ENCODE data around the gene TTLL6. TPM values are rescaled to one million over a fixed set of nuclear protein-coding genes. Genes with fewer than 3 reads are reported as not detected.
A peak's percentile ranks its signal among the peaks of the same experiment; 100 is the strongest.

Gene TTLL6
- total and polyA plus RNA-seq, 2 donors (not counting 3 experiments of a cell fraction or from before 2014, with no cell fraction given): not detected

DNA sequence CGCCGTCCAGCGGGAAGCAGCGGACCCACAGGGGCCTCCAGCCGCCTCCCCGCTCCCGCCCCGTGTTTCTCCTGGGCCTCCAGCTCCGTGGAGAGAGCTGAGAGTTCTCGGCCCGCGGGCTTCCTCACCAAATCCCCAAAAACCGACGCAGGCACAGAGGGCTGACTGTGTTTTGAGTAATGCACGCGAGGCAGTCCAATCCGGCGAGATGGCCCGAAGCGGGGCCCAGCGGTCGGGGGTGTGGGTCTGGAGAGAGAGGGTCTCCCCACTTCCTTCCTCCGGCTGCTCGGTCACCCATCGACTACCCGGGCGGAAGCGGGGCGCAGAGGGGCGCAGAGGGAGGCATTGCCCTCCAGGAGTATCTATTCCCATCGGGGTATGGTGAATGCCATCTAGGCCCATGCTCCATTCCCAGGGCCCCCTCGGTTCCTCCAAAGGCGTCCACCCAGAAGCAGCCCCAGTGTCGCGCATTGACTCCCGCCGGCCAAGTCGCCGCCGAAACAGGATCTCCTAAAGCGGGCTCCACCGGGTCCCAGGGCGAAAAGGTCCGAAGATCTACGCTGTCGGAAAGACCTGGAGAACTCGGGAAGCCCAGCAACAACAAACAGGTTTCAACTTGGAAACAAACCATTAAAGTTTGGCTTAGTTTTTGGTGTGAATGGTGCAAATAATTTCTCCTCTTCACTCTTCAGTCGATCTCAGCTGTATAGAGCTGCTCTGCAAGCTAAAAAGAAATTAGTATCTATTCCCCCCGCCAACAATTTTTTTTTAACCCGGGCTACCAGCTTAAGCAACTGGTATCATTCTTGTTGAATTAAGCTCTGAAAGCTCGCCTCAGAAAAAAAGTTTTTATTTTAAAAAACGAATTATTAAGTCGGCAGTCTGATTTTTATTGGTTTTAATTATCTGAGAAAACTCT, 69.3 kb downstream of the TTLL6 start:
- H3K27ac ChIP-seq (ENCODE audit: insufficient read depth, low read depth, low read length): no peak overlapping the region
- no peaks in the 10 kb centered on the region for H4K20me1 ChIP-seq (replicated peaks; ENCODE audit: control insufficient read depth, extremely low read depth, insufficient read depth, low read length)
- no peak overlapping the region for H2AFZ ChIP-seq (ENCODE audit: low read depth, low read length)
- POLR2A ChIA-PET: no interaction called here
- no peak for DNase-seq (ENCODE audit: low read depth, low spot score)
- no peaks in the 10 kb centered on the region for H3K9me3 ChIP-seq (replicated peaks; ENCODE audit: control insufficient read depth, insufficient read depth, low read length)
- no peaks in the 10 kb centered on the region for H3K9me1 ChIP-seq (replicated peaks; ENCODE audit: control insufficient read depth, extremely low read depth, insufficient read depth, low read length)
- H3K4me2 ChIP-seq (ENCODE audit: insufficient read depth, low read length): no peak overlapping the region
- no peaks in the 10 kb centered on the region for H3K79me2 ChIP-seq (ENCODE audit: control insufficient read depth, insufficient read depth, low read length)
- intact Hi-C loops (cut with micrococcal nuclease) (no loop called here), dilution Hi-C loops (cut with MboI; ENCODE audit: extremely low pct_ligation_motif_present, low sequenced_read_pairs) (no loop called here)
- no TSS peak for BruUV-seq (replicated peaks)
- no peak overlapping the region for H3K9ac ChIP-seq (replicated peaks; ENCODE audit: extremely low read depth, insufficient read depth, low read length)
- FAIRE-seq: no peak
- H3K4me1 ChIP-seq (ENCODE audit: control insufficient read depth, extremely low read depth, insufficient read depth, low read length): peaks cover 3% of the 10 kb centered on the region
- no peaks in the 10 kb centered on the region for H3K36me3 ChIP-seq (ENCODE audit: control insufficient read depth in 2 of 2, extremely low read depth in 1 of 2, insufficient read depth in 2 of 2, low read length in 2 of 2)
- CTCF ChIA-PET: interaction anchor here (1.1 to 1.3 kb wide), 2 partner anchors 9 to 22 kb away, joined by 3 read pairs; no protein-coding TSS in a partner anchor
- no peak overlapping the region for H3K4me3 ChIP-seq (replicated peaks in 1 of 3; ENCODE audit: insufficient read depth in 1 of 3, low read depth in 1 of 3, low read length in 3 of 3)
- TF ChIP-seq GATA2 (IDR thresholded peaks at IDR 0.05; ENCODE audit: insufficient read depth, insufficient read length, low read depth, low read length): no peak
- peak; percentile 99 for TF ChIP-seq EZH2 (IDR thresholded peaks at IDR 0.05; ENCODE audit: borderline replicate concordance, low read depth, low read length, severe bottlenecking)
- TF ChIP-seq POLR2A (IDR thresholded peaks at IDR 0.05; ENCODE audit: low read depth, low read length): no peak
- H3K27me3 ChIP-seq (ENCODE audit: control insufficient read depth in 2 of 2, insufficient read depth in 2 of 2, low read length in 2 of 2): peaks cover 86 to 98% of the 10 kb centered on the region in 2 experiments

DNA sequence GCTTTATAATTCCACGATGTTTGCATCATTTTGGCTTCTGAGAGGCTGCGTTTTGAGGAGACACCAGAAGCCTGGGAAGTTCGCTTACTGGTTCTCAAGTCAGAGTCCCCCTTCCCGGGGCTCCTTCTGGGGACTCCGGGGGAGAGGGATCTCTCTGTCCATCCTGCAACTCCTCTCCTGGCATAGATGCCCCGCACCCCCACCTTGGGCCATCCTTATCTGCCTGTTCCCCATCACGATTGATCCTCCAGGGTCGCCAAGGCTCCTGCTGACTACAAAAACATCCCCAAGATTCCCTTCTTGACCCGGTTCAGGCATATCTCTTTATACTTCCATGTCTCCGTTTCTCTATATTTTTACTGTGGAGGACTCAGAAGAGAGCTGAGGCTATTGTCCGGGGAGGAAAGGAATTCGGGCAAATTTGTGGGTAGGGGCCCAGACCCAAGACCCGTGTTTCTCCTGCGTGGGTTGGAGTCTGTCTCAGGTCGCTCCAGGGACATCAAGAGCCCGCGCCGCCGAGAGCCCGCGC, 70.0 kb downstream of the TTLL6 start:
- no peak for FAIRE-seq
- no peaks in the 10 kb centered on the region for H4K20me1 ChIP-seq (replicated peaks; ENCODE audit: control insufficient read depth, extremely low read depth, insufficient read depth, low read length)
- BruUV-seq (replicated peaks): no TSS peak

More for the DNA sequence above, 70.0 kb downstream of the TTLL6 start:
- H3K4me3 ChIP-seq (replicated peaks in 1 of 3; ENCODE audit: insufficient read depth in 1 of 3, low read depth in 1 of 3, low read length in 3 of 3): no peak overlapping the region
- intact Hi-C loops (cut with micrococcal nuclease): no loop called here
- H3K27me3 ChIP-seq (ENCODE audit: control insufficient read depth in 2 of 2, insufficient read depth in 2 of 2, low read length in 2 of 2): peaks cover 86 to 99% of the 10 kb centered on the region in 2 experiments
- no peak overlapping the region for H3K9ac ChIP-seq (replicated peaks; ENCODE audit: extremely low read depth, insufficient read depth, low read length)
- no peak overlapping the region for H3K27ac ChIP-seq (ENCODE audit: insufficient read depth, low read depth, low read length)
- CTCF ChIA-PET: interaction anchor here (1.2 to 1.5 kb wide), 2 partner anchors 44 to 111 kb away, joined by 3 to 5 read pairs; no protein-coding TSS in a partner anchor
- no peak for DNase-seq (ENCODE audit: low read depth, low spot score)
- POLR2A ChIA-PET: no interaction called here
- no peaks in the 10 kb centered on the region for H3K9me1 ChIP-seq (replicated peaks; ENCODE audit: control insufficient read depth, extremely low read depth, insufficient read depth, low read length)
- H2AFZ ChIP-seq (ENCODE audit: low read depth, low read length): no peak overlapping the region
- no peaks in the 10 kb centered on the region for H3K36me3 ChIP-seq (ENCODE audit: control insufficient read depth in 2 of 2, extremely low read depth in 1 of 2, insufficient read depth in 2 of 2, low read length in 2 of 2)
- H3K9me3 ChIP-seq (replicated peaks; ENCODE audit: control insufficient read depth, insufficient read depth, low read length): no peaks in the 10 kb centered on the region
- H3K79me2 ChIP-seq (ENCODE audit: control insufficient read depth, insufficient read depth, low read length): no peaks in the 10 kb centered on the region
- no peak for TF ChIP-seq POLR2AphosphoS5 (IDR thresholded peaks at IDR 0.05; ENCODE audit: insufficient read depth, low read depth, low read length)
- TF ChIP-seq, protein P1, sequence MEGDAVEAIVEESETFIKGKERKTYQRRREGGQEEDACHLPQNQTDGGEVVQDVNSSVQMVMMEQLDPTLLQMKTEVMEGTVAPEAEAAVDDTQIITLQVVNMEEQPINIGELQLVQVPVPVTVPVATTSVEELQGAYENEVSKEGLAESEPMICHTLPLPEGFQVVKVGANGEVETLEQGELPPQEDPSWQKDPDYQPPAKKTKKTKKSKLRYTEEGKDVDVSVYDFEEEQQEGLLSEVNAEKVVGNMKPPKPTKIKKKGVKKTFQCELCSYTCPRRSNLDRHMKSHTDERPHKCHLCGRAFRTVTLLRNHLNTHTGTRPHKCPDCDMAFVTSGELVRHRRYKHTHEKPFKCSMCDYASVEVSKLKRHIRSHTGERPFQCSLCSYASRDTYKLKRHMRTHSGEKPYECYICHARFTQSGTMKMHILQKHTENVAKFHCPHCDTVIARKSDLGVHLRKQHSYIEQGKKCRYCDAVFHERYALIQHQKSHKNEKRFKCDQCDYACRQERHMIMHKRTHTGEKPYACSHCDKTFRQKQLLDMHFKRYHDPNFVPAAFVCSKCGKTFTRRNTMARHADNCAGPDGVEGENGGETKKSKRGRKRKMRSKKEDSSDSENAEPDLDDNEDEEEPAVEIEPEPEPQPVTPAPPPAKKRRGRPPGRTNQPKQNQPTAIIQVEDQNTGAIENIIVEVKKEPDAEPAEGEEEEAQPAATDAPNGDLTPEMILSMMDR (IDR thresholded peaks at IDR 0.05; ENCODE audit: extremely low read depth in 1 of 2, insufficient read depth in 1 of 2, low read depth in 1 of 2, low read length in 2 of 2): no peak
- dilution Hi-C loops (cut with MboI; ENCODE audit: extremely low pct_ligation_motif_present, low sequenced_read_pairs): no loop called here
- H3K4me1 ChIP-seq (ENCODE audit: control insufficient read depth, extremely low read depth, insufficient read depth, low read length): peaks cover 3% of the 10 kb centered on the region
- no peak overlapping the region for H3K4me2 ChIP-seq (ENCODE audit: insufficient read depth, low read length)
